Aorta (tissue), 5 donors: ENCODE measurements around the gene PIP4K2A. TPM values are rescaled to one million over a fixed set of nuclear protein-coding genes. Genes with fewer than 3 reads are reported as not detected.

Experiments
- ATAC-seq: fragments of 200-7000 bp; cut with Tn5 transposase; one replicate; pipeline ENCODE4 v1.9.1; 2022; ENCODE audit warnings: moderate library complexity; ENCODE audit not compliant: low FRiP score
- DNase-seq, 2 donors: peaks; one replicate each; pipeline ENCODE4 v3.0.0-alpha.2; 2020
- H3K27ac ChIP-seq, 2 donors: one replicate each; pipeline ENCODE4 v1.5.1; 2013; ENCODE audit warnings: low read length in 2 of 2, mild to moderate bottlenecking in 2 of 2, moderate library complexity in 2 of 2, control low read depth in 1 of 2, inconsistent platforms in 1 of 2, low read depth in 1 of 2
- H3K27me3 ChIP-seq, 2 donors: one replicate each; pipeline ENCODE4 v1.6.1; 2013; ENCODE audit warnings: control low read depth in 1 of 2, low read length in 1 of 2, mild to moderate bottlenecking in 1 of 2, moderate library complexity in 1 of 2; ENCODE audit not compliant: insufficient read depth in 2 of 2, control insufficient read depth in 1 of 2
- H3K36me3 ChIP-seq, 2 donors: one replicate each; pipeline ENCODE4 v1.6.1; 2013; ENCODE audit warnings: control low read depth in 1 of 2, low read length in 1 of 2, mild to moderate bottlenecking in 1 of 2; ENCODE audit not compliant: insufficient read depth in 2 of 2, control insufficient read depth in 1 of 2
- H3K4me1 ChIP-seq, 2 donors: one replicate each; pipeline ENCODE4 v1.6.1; 2013; ENCODE audit warnings: low read length in 2 of 2, control low read depth in 1 of 2, mild to moderate bottlenecking in 1 of 2, moderate library complexity in 1 of 2; ENCODE audit not compliant: insufficient read depth in 2 of 2, control insufficient read depth in 1 of 2
- H3K4me3 ChIP-seq, 2 donors: one replicate each; pipeline ENCODE4 v1.5.1; 2013; ENCODE audit warnings: low read length in 2 of 2, control low read depth in 1 of 2, mild to moderate bottlenecking in 1 of 2
- H3K9me3 ChIP-seq: one replicate; pipeline ENCODE4 v1.6.1; 2013; ENCODE audit warnings: mild to moderate bottlenecking, low read length; ENCODE audit not compliant: control insufficient read depth
- WGBS, 2 donors: extraction: QIAGEN DNeasy Blood & Tissue Kit; methylation state at CpG; one replicate each; pipeline ENCODE4 v1.1.7; 2013; 5-methylcytosine and 5-hydroxymethylcytosine counted together
- intact Hi-C, 2 donors: fragments of 100-400 bp; cut with DNase I; formaldehyde crosslinking; loops; one replicate each; pipeline versions ENCODE4 v1.14.2 to v1.15.0; 2022
- polyA plus RNA-seq, 2 donors: library from polyadenylated mRNA; stranded (reverse); fragments of 200-250 nt; gene quantifications; one replicate each; pipeline ENCODE4 v1.2.3, GENCODE V29; 2013
- total RNA-seq, 2 donors: library from RNA; stranded (reverse); fragmentation: NEBNext Ultra II Directional; extraction: Animal tissue kit (Norgen Biotek cat#: 25700); gene quantifications; one replicate each; pipeline ENCODE4 v1.2.1, GENCODE V29; 2021
- donor health status: healthy with polysubstance abuse.
- donor health status: Bipolar disorder and iron deficiency.
- donor health status: DM: no; HTN: no; CAD: no.
- donor health status: DM: no; HTN: no; CAD: no.
- donor health status: DM: yes; HTN: yes; CAD: no.

PIP4K2A gene
- total and polyA plus RNA-seq, 4 donors, result 24.2 to 90.3 (median 53.6) TPM

GRCh38 chr10:22715290-22715625 is 880 bp upstream of the PIP4K2A start:
- H3K9me3 ChIP-seq, result no peaks in the 10 kb centered on the region
- no peaks in the 10 kb centered on the region for H3K27me3 ChIP-seq
- no peak overlapping the region for H3K27ac ChIP-seq
- intact Hi-C loops, result loop anchor here (10.0 kb wide), 5 partner anchors 140 to 350 kb away; no protein-coding TSS in a partner anchor
- no peak for DNase-seq
- no peak overlapping the region for H3K4me3 ChIP-seq
- ATAC-seq, result no peak
- no peaks in the 10 kb centered on the region for H3K36me3 ChIP-seq
- peaks cover 0 to under 1% of the 10 kb centered on the region in 2 donors for H3K4me1 ChIP-seq
- WGBS, 2 donors, result 75 to 76% methylated on average over 7 of the region's 7 CpGs

- 0 to 1% methylated on average over 55 to 67 of the region's 67 CpGs for WGBS, 2 donors
- no peaks in the 10 kb centered on the region for H3K27me3 ChIP-seq
- DNase-seq (peak; percentile 59 to 82), ATAC-seq (peak; percentile 19)
- peaks cover 0 to 3% of the 10 kb centered on the region in 2 donors for H3K4me1 ChIP-seq
- H3K27ac ChIP-seq, result peak overlapping the region; percentile 12 to 91
- H3K4me3 ChIP-seq, result peak overlapping the region; percentile 39 to 96
- H3K36me3 ChIP-seq, result no peaks in the 10 kb centered on the region
- intact Hi-C loops, result loop anchor here (5.0 to 10.0 kb wide), 6 partner anchors 141 to 353 kb away; no protein-coding TSS in a partner anchor
- no peaks in the 10 kb centered on the region for H3K9me3 ChIP-seq
Observed at GRCh38 chr10:22713853-22714478, 412 bp downstream of the PIP4K2A start.

DNA sequence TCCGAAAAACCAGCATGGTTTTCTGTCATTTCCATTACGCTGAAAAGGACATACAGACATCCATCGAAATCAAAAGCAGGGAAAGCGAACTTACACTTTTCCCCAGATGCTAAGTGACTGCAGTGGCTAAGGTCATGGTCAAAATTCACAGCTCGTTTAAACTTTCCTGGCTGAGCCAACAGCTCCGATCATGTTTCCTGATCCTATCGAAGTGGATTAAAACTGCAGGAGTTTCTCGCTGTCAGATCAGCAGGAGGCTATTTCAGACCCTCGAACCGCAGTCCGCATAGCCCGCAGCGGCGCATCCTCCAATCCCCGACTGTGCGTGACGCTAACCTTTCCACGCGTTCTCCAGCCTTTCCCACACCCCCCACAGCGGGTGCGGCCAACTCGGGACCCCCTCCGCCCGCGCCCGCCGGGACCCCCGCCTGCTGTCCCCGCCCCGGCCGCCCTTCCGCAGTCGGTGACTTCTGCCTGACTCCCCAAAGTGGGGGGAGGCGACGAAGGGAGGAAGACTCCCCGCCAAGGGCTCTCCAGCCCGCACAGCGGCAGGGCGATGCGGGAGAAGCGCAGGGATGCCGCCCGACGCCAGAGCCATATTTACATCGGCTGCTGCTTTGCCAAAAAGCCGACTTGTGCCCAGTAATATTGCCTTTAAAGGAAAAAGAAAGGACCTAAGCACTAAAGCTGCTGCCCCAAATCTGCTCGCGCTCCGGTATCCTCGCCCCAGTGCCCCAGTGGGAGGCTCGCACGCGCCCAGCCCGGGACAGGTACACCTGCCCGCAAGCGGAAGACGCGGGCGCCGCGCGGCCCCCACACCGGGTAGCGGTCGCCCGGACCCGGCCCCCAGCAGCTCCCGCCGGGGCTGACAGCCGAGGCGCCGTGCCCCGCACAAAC is 1.2 kb downstream of the PIP4K2A start:
- Histone ChIP-seq H3K36me3 (no peaks in the 10 kb centered on the region), H3K4me1 (peaks cover 0 to 3% of the 10 kb centered on the region in 2 donors), H3K4me3 (peak overlapping the region; percentile 39 to 96), H3K27ac (peak overlapping the region; percentile 52), H3K27me3 (no peaks in the 10 kb centered on the region), H3K9me3 (no peaks in the 10 kb centered on the region)
- ATAC-seq, result peak; percentile 34
- WGBS, 2 donors, result 0% methylated on average over 73 of the region's 73 CpGs
- intact Hi-C loops, result loop anchor here (5.0 to 10.0 kb wide), 6 partner anchors 142 to 354 kb away; no protein-coding TSS in a partner anchor
- DNase-seq, result peak; percentile 66 to 79

GRCh38 chr10:22712211-22712955 is 2.0 kb downstream of the PIP4K2A start:
- peaks cover 0 to 3% of the 10 kb centered on the region in 2 donors for H3K4me1 ChIP-seq
- H3K27ac ChIP-seq, result peak overlapping the region in 1 of 2 donors; percentile 52
- no peaks in the 10 kb centered on the region for H3K36me3 ChIP-seq
- ATAC-seq, result peak; percentile 43
- H3K9me3 ChIP-seq, result no peaks in the 10 kb centered on the region
- H3K4me3 ChIP-seq, result peak overlapping the region; percentile 39 to 96
- intact Hi-C loops, result loop anchor here (5.0 to 10.0 kb wide), 6 partner anchors 142 to 355 kb away; no protein-coding TSS in a partner anchor
- no peak for DNase-seq
- no peaks in the 10 kb centered on the region for H3K27me3 ChIP-seq
- WGBS, 2 donors, result 2% methylated on average over 8 of the region's 8 CpGs

GRCh38 chr10:22711373-22711772 is 3.0 kb downstream of the PIP4K2A start:
- intact Hi-C loops, result loop anchor here (5.0 to 10.0 kb wide), 6 partner anchors 143 to 356 kb away; no protein-coding TSS in a partner anchor
- H3K27ac ChIP-seq, result no peak overlapping the region
- H3K4me3 ChIP-seq, result peak overlapping the region in 1 of 2 donors; percentile 96
- WGBS, 2 donors, result 58 to 65% methylated on average over 3 of the region's 3 CpGs
- H3K36me3 ChIP-seq, result no peaks in the 10 kb centered on the region
- ATAC-seq, result no peak
- H3K27me3 ChIP-seq, result no peaks in the 10 kb centered on the region
- no peaks in the 10 kb centered on the region for H3K9me3 ChIP-seq
- DNase-seq, result no peak
- H3K4me1 ChIP-seq, result peaks cover 0 to 3% of the 10 kb centered on the region in 2 donors

DNA sequence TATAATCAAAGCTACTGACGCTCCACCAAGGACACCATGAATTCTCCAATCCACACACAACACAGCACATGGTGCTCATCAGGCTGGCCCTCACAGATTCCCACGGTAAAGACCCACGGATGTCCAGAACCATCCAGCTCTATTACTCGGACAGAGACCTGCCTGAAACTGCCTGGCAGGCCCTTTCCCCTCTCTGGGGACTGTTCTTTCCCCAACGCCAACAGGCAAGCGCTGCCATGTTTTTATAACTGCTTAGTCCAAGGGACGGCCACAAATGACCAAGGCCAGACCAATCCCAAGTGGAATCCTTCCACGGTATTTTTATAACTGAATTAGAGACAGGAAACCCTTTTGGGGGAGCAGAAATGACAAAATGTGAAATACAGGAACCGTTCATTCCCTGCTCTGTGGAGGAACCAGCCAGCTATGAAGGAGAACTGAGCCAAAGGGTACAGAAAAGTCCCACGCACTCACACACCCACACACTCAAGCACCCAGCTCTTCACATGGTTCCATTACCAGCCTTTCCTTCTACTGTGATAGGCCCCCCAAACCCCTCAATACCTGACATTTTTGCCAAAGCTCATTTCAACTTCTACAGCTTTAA is 4.1 kb downstream of the PIP4K2A start:
- H3K27ac ChIP-seq, result peak overlapping the region in 1 of 2 donors; percentile 43
- no peaks in the 10 kb centered on the region for H3K9me3 ChIP-seq
- DNase-seq (no peak), ATAC-seq (no peak)
- WGBS, 2 donors, result 2 to 7% methylated on average over 10 of the region's 10 CpGs
- no peaks in the 10 kb centered on the region for H3K27me3 ChIP-seq
- H3K4me3 ChIP-seq, result no peak overlapping the region
- peaks cover 3 to 5% of the 10 kb centered on the region in 2 donors for H3K4me1 ChIP-seq
- no peaks in the 10 kb centered on the region for H3K36me3 ChIP-seq
- intact Hi-C loops, result loop anchor here (5.0 to 10.0 kb wide), 6 partner anchors 145 to 357 kb away; no protein-coding TSS in a partner anchor

GRCh38 chr10:22708772-22709171 is 5.6 kb downstream of the PIP4K2A start:
- intact Hi-C loops, result loop anchor here in 1 of 2 donors (10.0 kb wide), 1 partner anchor 704 kb away; the partner anchor contains the start of gene DNAJC1
- Histone ChIP-seq H3K36me3 (no peaks in the 10 kb centered on the region), H3K27ac (no peak overlapping the region), H3K27me3 (no peaks in the 10 kb centered on the region), H3K4me1 (peaks cover 3 to 5% of the 10 kb centered on the region in 2 donors), H3K4me3 (no peak overlapping the region), H3K9me3 (no peaks in the 10 kb centered on the region)
- WGBS, 2 donors, result 95 to 96% methylated on average over 1 of the region's 1 CpG
- ATAC-seq, result no peak
- no peak for DNase-seq

DNA sequence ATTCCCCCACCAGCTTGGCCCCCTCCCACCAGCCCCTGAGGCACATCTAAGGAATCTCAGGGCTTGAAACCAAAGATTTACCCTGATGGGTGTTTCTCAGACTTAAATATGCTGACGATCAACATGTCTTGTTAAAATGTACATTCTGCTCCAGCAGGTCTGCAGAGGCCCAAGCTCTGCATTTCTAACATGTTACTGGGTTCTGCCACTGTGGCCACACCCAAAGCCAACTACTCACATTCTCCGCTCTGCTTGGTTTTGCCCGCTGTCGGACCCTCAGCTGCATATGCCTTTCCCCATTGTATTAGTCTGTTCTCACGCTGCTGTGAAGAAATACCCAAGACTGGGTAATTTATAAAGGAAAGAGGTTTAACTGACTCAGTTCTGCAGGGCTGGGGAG is 8.9 kb downstream of the PIP4K2A start:
- intact Hi-C loops, result loop anchor here in 1 of 2 donors (10.0 kb wide), 1 partner anchor 701 kb away; the partner anchor contains the start of gene DNAJC1
- H3K9me3 ChIP-seq, result no peaks in the 10 kb centered on the region
- no peak for ATAC-seq
- H3K27ac ChIP-seq, result no peak overlapping the region
- 96 to 97% methylated on average over 5 of the region's 5 CpGs for WGBS, 2 donors
- H3K36me3 ChIP-seq, result no peaks in the 10 kb centered on the region
- peaks cover 3 to 5% of the 10 kb centered on the region in 2 donors for H3K4me1 ChIP-seq
- no peaks in the 10 kb centered on the region for H3K27me3 ChIP-seq
- no peak overlapping the region for H3K4me3 ChIP-seq
- no peak for DNase-seq
